Vagina (tissue), 2 donors: ENCODE results near the gene TRIM46. TPM values are rescaled to one million over a fixed set of nuclear protein-coding genes. Genes with fewer than 3 reads are reported as not detected.
"Not testable (repeated sequence)": the region's sequence is repeated elsewhere in the genome, so short reads cannot be mapped to it uniquely, and the experiment has no call there.

ENCODE experiments used
- DNase-seq, 2 donors: peaks; one replicate each; pipeline ENCODE4 v3.0.0-alpha.2; 2017; ENCODE audit errors: extremely low spot score in 2 of 2
- H3K27ac ChIP-seq: fragments of 200-600 bp; sonication (generic); one replicate; pipeline ENCODE4 v1.5.1; 2019
- H3K27me3 ChIP-seq: fragments of 200-600 bp; sonication (generic); one replicate; pipeline ENCODE4 v1.5.1; 2019
- H3K36me3 ChIP-seq, 2 donors: fragments of 200-600 bp; sonication (generic); one replicate each; pipeline ENCODE4 v1.5.1; 2017 to 2019
- H3K4me1 ChIP-seq: fragments of 200-600 bp; sonication (generic); one replicate; pipeline ENCODE4 v1.5.1; 2019
- H3K4me3 ChIP-seq, 2 donors: fragments of 200-600 bp; sonication (generic); 1 replicate in 1 of 2; 2 replicates in 1 of 2; pipeline ENCODE4 v1.5.1; 2016 to 2019
- H3K9me3 ChIP-seq: fragments of 200-600 bp; sonication (generic); one replicate; pipeline ENCODE4 v1.5.1; 2019
- POLR2A ChIP-seq, 2 donors: fragments of 450-650 bp; IDR thresholded peaks; one replicate each; pipeline ENCODE4 v1.6.1; 2017; ENCODE audit warnings: antibody characterized with exemption in 2 of 2, mild to moderate bottlenecking in 2 of 2, moderate library complexity in 2 of 2
- POLR2AphosphoS5 ChIP-seq, 2 donors: sonication (generic); formaldehyde crosslinking; IDR thresholded peaks; one replicate each; pipeline ENCODE4 v1.9.0; 2017; ENCODE audit warnings: antibody characterized with exemption in 2 of 2, mild to moderate bottlenecking in 2 of 2, low read depth in 1 of 2; ENCODE audit not compliant: insufficient read depth in 1 of 2
- intact Hi-C: fragments of 100-400 bp; cut with DNase I; formaldehyde crosslinking; loops from one replicate; pipeline ENCODE4 v1.15.1; 2023
- total RNA-seq: library from RNA; depleted of rRNA; stranded (reverse); fragments of >200 nt; gene quantifications from one replicate; pipeline ENCODE4 v1.2.3, GENCODE V29; 2016
- TF ChIP-seq, protein P1 (sequence below), 3 experiments: fragments of 450-650 bp in 2 of 3; fragments of 200-600 bp in 1 of 3; sonication (generic) in 1 of 3; IDR thresholded peaks; one replicate each; pipeline ENCODE4 v1.5.1; 2017 to 2019; ENCODE audit warnings: antibody characterized with exemption in 3 of 3, mild to moderate bottlenecking in 2 of 3, moderate library complexity in 2 of 3

TRIM46 gene
- total RNA-seq, 1 donor from 2014 or later: 2.7 TPM

DNA sequence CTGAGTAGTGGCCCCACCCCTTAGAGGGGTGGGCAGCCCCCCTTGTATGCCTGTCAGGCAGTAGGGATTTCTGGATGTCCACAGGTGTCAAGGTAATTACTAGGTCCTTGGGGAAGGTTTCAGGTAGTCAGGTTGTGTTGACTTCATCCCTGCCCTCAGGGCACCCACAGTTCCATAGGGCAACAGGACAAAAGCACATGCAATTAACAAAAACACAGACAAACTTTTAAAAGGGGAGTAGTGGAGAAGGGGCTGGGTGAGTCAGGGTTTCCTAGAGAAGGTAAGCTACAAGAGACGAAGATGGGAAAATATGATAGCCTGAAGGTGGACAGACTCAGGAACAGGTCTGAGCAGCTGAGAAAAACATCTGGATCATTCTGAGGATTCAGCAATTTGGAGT is 14.7 kb upstream of the TRIM46 start:
- DNase-seq: no peak
- no peak overlapping the region for H3K27ac ChIP-seq
- no peaks in the 10 kb centered on the region for H3K9me3 ChIP-seq
- intact Hi-C loops: no loop called here
- H3K4me3 ChIP-seq: no peak overlapping the region
- no peaks in the 10 kb centered on the region for H3K4me1 ChIP-seq
- H3K36me3 ChIP-seq: no peaks in the 10 kb centered on the region
- no peaks in the 10 kb centered on the region for H3K27me3 ChIP-seq
- TF ChIP-seq, protein P1, sequence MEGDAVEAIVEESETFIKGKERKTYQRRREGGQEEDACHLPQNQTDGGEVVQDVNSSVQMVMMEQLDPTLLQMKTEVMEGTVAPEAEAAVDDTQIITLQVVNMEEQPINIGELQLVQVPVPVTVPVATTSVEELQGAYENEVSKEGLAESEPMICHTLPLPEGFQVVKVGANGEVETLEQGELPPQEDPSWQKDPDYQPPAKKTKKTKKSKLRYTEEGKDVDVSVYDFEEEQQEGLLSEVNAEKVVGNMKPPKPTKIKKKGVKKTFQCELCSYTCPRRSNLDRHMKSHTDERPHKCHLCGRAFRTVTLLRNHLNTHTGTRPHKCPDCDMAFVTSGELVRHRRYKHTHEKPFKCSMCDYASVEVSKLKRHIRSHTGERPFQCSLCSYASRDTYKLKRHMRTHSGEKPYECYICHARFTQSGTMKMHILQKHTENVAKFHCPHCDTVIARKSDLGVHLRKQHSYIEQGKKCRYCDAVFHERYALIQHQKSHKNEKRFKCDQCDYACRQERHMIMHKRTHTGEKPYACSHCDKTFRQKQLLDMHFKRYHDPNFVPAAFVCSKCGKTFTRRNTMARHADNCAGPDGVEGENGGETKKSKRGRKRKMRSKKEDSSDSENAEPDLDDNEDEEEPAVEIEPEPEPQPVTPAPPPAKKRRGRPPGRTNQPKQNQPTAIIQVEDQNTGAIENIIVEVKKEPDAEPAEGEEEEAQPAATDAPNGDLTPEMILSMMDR (IDR thresholded peaks at IDR 0.05): no peak
- TF ChIP-seq POLR2AphosphoS5 (IDR thresholded peaks at IDR 0.05; ENCODE audit: insufficient read depth in 1 of 2, low read depth in 1 of 2): no peak
- TF ChIP-seq POLR2A (IDR thresholded peaks at IDR 0.05): no peak

DNA sequence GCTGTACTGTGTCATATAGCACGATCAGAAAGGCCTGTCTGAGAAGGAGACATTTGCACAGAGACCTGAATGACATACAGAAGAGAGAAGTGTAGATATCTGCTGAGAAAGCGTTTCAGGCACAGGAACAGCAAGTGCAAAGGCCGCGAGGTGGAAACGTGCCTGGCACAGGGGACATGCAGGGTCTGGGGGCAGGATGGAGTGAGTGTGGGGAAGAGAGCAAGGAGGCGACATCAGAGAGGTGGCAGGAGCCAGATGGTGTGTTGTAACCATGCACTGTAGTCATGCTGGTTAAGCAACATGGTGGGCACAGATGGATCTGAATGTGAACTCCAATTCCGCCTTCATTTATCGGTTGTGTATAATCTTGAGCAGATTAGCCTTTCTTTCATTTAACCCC is 13.5 kb upstream of the TRIM46 start:
- intact Hi-C loops: no loop called here
- TF ChIP-seq, protein P1 (IDR thresholded peaks at IDR 0.05): no peak
- Histone ChIP-seq H3K4me3 (no peak overlapping the region), H3K9me3 (no peaks in the 10 kb centered on the region), H3K27ac (no peak overlapping the region), H3K4me1 (no peaks in the 10 kb centered on the region), H3K27me3 (no peaks in the 10 kb centered on the region), H3K36me3 (no peaks in the 10 kb centered on the region)
- DNase-seq: no peak

DNA sequence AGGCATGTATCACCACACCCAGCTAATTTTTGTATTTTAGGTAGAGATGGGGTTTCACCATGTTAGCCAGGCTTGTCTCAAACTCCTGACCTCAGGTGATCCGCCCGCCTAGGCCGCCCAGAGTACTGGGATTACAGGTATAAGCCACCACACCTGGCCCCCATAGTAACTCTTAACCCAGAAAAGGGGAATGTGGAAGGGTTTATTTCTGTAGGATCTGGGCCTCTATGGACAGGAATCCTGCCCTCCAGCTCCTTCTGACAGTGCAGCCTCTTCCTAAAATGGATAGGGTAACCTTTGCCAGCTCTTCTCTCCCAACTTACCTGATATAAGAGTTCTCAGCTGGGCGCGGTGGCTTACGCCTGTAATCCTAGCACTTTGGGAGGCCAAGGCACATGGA is 11.0 kb upstream of the TRIM46 start:
- H3K27ac ChIP-seq, intact Hi-C loops, H3K9me3 ChIP-seq, DNase-seq, H3K27me3 ChIP-seq, H3K36me3 ChIP-seq, H3K4me3 ChIP-seq: not testable (repeated sequence)
- H3K4me1 ChIP-seq: peaks cover 17% of the 10 kb centered on the region

DNA sequence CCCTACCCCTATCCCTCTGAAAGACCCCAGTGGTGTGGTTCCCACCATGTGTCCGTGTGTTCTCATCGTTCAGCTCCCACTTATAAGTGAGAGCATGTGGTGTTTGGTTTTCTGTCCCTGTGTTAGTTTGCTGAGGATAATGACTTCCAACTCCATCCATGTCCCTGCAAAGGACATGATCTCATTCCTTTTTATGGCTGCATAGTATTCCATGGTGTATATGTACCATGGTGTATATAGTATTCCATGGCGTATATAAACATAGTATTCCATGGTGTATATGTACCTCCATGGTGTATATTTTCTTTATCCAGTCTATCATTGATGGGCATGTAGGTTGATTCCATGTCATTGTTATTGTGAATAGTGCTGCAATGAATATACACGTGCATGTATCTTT is 9.9 kb upstream of the TRIM46 start:
- H3K27ac ChIP-seq, intact Hi-C loops, H3K36me3 ChIP-seq, H3K9me3 ChIP-seq, H3K27me3 ChIP-seq, H3K4me3 ChIP-seq, DNase-seq: not testable (repeated sequence)
- H3K4me1 ChIP-seq: peaks cover 21% of the 10 kb centered on the region

DNA sequence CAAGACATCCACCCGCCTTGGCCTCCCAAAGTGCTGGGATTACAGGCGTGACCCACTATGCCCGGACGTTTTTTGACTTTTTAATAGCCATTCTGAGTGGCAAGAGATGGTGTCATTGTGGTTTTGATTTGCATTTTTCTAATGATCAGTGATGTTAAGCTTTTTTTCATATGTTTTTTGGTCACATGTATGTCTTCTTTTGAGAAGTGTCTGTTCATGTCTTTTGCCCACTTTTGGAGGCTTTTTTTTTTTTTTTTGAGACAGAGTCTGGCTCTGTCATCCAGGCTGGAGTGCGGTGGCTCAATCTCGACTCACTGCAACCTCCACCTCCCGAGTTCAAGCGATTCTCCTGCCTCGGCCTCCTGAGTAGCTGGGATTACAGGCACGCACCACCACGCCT is 9.0 kb upstream of the TRIM46 start:
- H3K4me3 ChIP-seq, H3K9me3 ChIP-seq, H3K27ac ChIP-seq, DNase-seq, H3K27me3 ChIP-seq, intact Hi-C loops: not testable (repeated sequence)
- Histone ChIP-seq H3K4me1 (peaks cover 21% of the 10 kb centered on the region), H3K36me3 (peaks cover 0 to 10% of the 10 kb centered on the region in 2 donors)

DNA sequence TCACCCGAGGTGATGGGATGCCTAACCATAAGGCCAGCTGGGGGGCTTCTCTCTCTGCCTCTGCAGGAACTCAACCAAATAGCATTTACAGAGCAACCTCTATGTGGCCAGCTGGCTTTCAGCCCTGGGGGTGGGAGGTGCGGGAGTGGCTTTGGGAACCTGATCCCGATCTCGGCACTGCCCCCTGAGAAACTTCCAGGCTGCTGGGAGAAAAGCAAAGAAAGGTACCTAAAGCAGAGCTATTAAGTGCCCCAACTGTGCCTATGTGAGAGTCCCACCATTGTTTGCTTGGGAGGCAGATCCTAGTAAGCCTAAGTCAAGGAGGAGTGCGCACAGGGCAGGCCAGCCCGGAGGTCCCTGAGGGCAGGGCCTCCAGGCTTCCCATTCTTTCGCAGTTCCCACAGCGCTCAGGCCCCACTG is 7.6 kb upstream of the TRIM46 start:
- peak; percentile 58 to 78 for DNase-seq
- Histone ChIP-seq H3K4me1 (peaks cover 21% of the 10 kb centered on the region), H3K27ac (peak overlapping the region; percentile 47), H3K4me3 (no peak overlapping the region), H3K36me3 (peaks cover 0 to 13% of the 10 kb centered on the region in 2 donors), H3K27me3 (no peaks in the 10 kb centered on the region), H3K9me3 (no peaks in the 10 kb centered on the region)
- intact Hi-C loops: loop anchor here (2.0 kb wide), 1 partner anchor 75 kb away; no protein-coding TSS in a partner anchor
- no peak for TF ChIP-seq POLR2AphosphoS5 (IDR thresholded peaks at IDR 0.05; ENCODE audit: insufficient read depth in 1 of 2, low read depth in 1 of 2)
- TF ChIP-seq, protein P1 (IDR thresholded peaks at IDR 0.05): no peak
- no peak for TF ChIP-seq POLR2A (IDR thresholded peaks at IDR 0.05)
